Activated naive CD8-positive, alpha-beta T cell treated with anti-CD3 and anti-CD28 coated beads, Interleukin-2, amount 50 U/mL, for 24 hours (primary cell): ENCODE results near the gene LAMP1.
"Not testable (repeated sequence)": the region's sequence is repeated elsewhere in the genome, so short reads cannot be mapped to it uniquely, and the experiment has no call there.

ENCODE experiments used
- ATAC-seq: fragments of 150-1000 bp; cut with Tn5 transposase; one replicate; pipeline ENCODE4 v1.10.0; 2021
- DNase-seq: peaks from one replicate; pipeline ENCODE4 v3.0.0; 2021
- H3K27ac Mint-ChIP-seq: one replicate; pipeline ENCODE4 v1.8.0; 2021; ENCODE audit warnings: mild to moderate bottlenecking, mixed read lengths
- H3K27me3 Mint-ChIP-seq: one replicate; pipeline ENCODE4 v1.8.0; 2021; ENCODE audit warnings: mixed read lengths
- H3K36me3 Mint-ChIP-seq: one replicate; pipeline ENCODE4 v1.8.0; 2021; ENCODE audit warnings: low read depth, mixed read lengths
- H3K4me1 Mint-ChIP-seq: one replicate; pipeline ENCODE4 v1.8.0; 2021; ENCODE audit warnings: mixed read lengths
- H3K4me3 Mint-ChIP-seq: one replicate; pipeline ENCODE4 v1.8.0; 2021; ENCODE audit warnings: mild to moderate bottlenecking, moderate library complexity, mixed read lengths
- H3K9me3 Mint-ChIP-seq: one replicate; pipeline ENCODE4 v1.8.0; 2021; ENCODE audit warnings: mixed read lengths

Gene LAMP1

GRCh38 chr13:113296823-113297369 is at the start of gene LAMP1:
Gene LAMP1, plus strand, starts transcription at chr13:113297239. Its CDS starts 196 bp downstream, at chr13:113297435.
- H3K4me1 Mint-ChIP-seq = peaks cover 41% of the 10 kb centered on the region

GRCh38 chr13:113252516-113253095 is 44.4 kb upstream of the LAMP1 start:
- H3K27ac Mint-ChIP-seq = no peak overlapping the region
- H3K9me3 Mint-ChIP-seq = no peaks in the 10 kb centered on the region
- ATAC-seq (no peak), DNase-seq (no peak)
- no peaks in the 10 kb centered on the region for H3K27me3 Mint-ChIP-seq
- H3K4me3 Mint-ChIP-seq = no peak overlapping the region
- H3K4me1 Mint-ChIP-seq = no peaks in the 10 kb centered on the region
- peaks cover 60% of the 10 kb centered on the region for H3K36me3 Mint-ChIP-seq

More at GRCh38 chr13:113296823-113297369, at the start of gene LAMP1:
- H3K27me3 Mint-ChIP-seq = peaks cover 21% of the 10 kb centered on the region
- H3K9me3 Mint-ChIP-seq = peaks cover 6% of the 10 kb centered on the region
- peaks cover 11% of the 10 kb centered on the region for H3K36me3 Mint-ChIP-seq
- peak within 1 kb of the TSS; percentile 93 for H3K4me3 Mint-ChIP-seq
- ATAC-seq (peak; percentile 79), DNase-seq (peak; percentile 100)
- H3K27ac Mint-ChIP-seq = peak within 1 kb of the TSS; percentile 99

- H3K27ac Mint-ChIP-seq, ATAC-seq, H3K9me3 Mint-ChIP-seq, H3K4me3 Mint-ChIP-seq, H3K27me3 Mint-ChIP-seq, DNase-seq, H3K4me1 Mint-ChIP-seq: not testable (repeated sequence)
- H3K36me3 Mint-ChIP-seq = peaks cover 49% of the 10 kb centered on the region
Measured at GRCh38 chr13:113257908-113258307, 39.1 kb upstream of the LAMP1 start.

GRCh38 chr13:113258321-113259054 is 38.6 kb upstream of the LAMP1 start:
- no peak for ATAC-seq
- Mint-ChIP-seq H3K4me3 (no peak overlapping the region), H3K36me3 (peaks cover 52% of the 10 kb centered on the region), H3K27me3 (no peaks in the 10 kb centered on the region), H3K4me1 (no peaks in the 10 kb centered on the region), H3K27ac (no peak overlapping the region), H3K9me3 (no peaks in the 10 kb centered on the region)
- no peak for DNase-seq

GRCh38 chr13:113260996-113261395 is 36.0 kb upstream of the LAMP1 start:
- no peak overlapping the region for H3K4me3 Mint-ChIP-seq
- no peak overlapping the region for H3K27ac Mint-ChIP-seq
- peaks cover 48% of the 10 kb centered on the region for H3K36me3 Mint-ChIP-seq
- H3K27me3 Mint-ChIP-seq = no peaks in the 10 kb centered on the region
- H3K4me1 Mint-ChIP-seq = no peaks in the 10 kb centered on the region
- ATAC-seq = no peak
- no peak for DNase-seq
- no peaks in the 10 kb centered on the region for H3K9me3 Mint-ChIP-seq

GRCh38 chr13:113263016-113263415 is 34.0 kb upstream of the LAMP1 start:
- not testable (repeated sequence) for H3K4me1 Mint-ChIP-seq

GRCh38 chr13:113267642-113268405 is 29.2 kb upstream of the LAMP1 start:
- no peak for DNase-seq
- no peaks in the 10 kb centered on the region for H3K9me3 Mint-ChIP-seq
- H3K4me1 Mint-ChIP-seq = no peaks in the 10 kb centered on the region
- ATAC-seq = no peak
- H3K27ac Mint-ChIP-seq = no peak overlapping the region
- no peaks in the 10 kb centered on the region for H3K27me3 Mint-ChIP-seq
- peaks cover 9% of the 10 kb centered on the region for H3K36me3 Mint-ChIP-seq
- H3K4me3 Mint-ChIP-seq = no peak overlapping the region

More at GRCh38 chr13:113263016-113263415, 34.0 kb upstream of the LAMP1 start:
- not testable (repeated sequence) for H3K27ac Mint-ChIP-seq, DNase-seq, ATAC-seq, H3K9me3 Mint-ChIP-seq, H3K27me3 Mint-ChIP-seq, H3K4me3 Mint-ChIP-seq
- peaks cover 35% of the 10 kb centered on the region for H3K36me3 Mint-ChIP-seq

GRCh38 chr13:113272031-113272430 is 25.0 kb upstream of the LAMP1 start:
- peaks cover 8% of the 10 kb centered on the region for H3K27me3 Mint-ChIP-seq
- H3K36me3 Mint-ChIP-seq = peaks cover under 1% of the 10 kb centered on the region
- ATAC-seq (no peak), DNase-seq (no peak)
- peaks cover 7% of the 10 kb centered on the region for H3K4me1 Mint-ChIP-seq
- no peak overlapping the region for H3K4me3 Mint-ChIP-seq
- H3K9me3 Mint-ChIP-seq = no peaks in the 10 kb centered on the region
- no peak overlapping the region for H3K27ac Mint-ChIP-seq

GRCh38 chr13:113272701-113273181 is 24.3 kb upstream of the LAMP1 start:
- Mint-ChIP-seq H3K36me3 (no peaks in the 10 kb centered on the region), H3K27me3 (peaks cover 8% of the 10 kb centered on the region), H3K27ac (no peak overlapping the region), H3K4me3 (no peak overlapping the region), H3K9me3 (no peaks in the 10 kb centered on the region), H3K4me1 (peaks cover 7% of the 10 kb centered on the region)
- ATAC-seq (no peak), DNase-seq (no peak)

- H3K27me3 Mint-ChIP-seq = peaks cover 8% of the 10 kb centered on the region
- H3K9me3 Mint-ChIP-seq = no peaks in the 10 kb centered on the region
- DNase-seq (no peak), ATAC-seq (no peak)
- H3K4me1 Mint-ChIP-seq = peaks cover 7% of the 10 kb centered on the region
- no peaks in the 10 kb centered on the region for H3K36me3 Mint-ChIP-seq
- H3K27ac Mint-ChIP-seq = no peak overlapping the region
- H3K4me3 Mint-ChIP-seq = no peak overlapping the region
Measured at GRCh38 chr13:113273321-113273720, 23.7 kb upstream of the LAMP1 start.

- DNase-seq = no peak
- Mint-ChIP-seq H3K27me3 (peaks cover 13% of the 10 kb centered on the region), H3K9me3 (no peaks in the 10 kb centered on the region), H3K36me3 (no peaks in the 10 kb centered on the region), H3K27ac (no peak overlapping the region), H3K4me3 (no peak overlapping the region), H3K4me1 (peaks cover 7% of the 10 kb centered on the region)
- no peak for ATAC-seq
Measured at GRCh38 chr13:113273851-113274590, 23.0 kb upstream of the LAMP1 start.

GRCh38 chr13:113274721-113275120 is 22.3 kb upstream of the LAMP1 start:
- Mint-ChIP-seq H3K27me3 (peaks cover 13% of the 10 kb centered on the region), H3K27ac (no peak overlapping the region), H3K4me3 (no peak overlapping the region), H3K9me3 (no peaks in the 10 kb centered on the region), H3K36me3 (no peaks in the 10 kb centered on the region), H3K4me1 (peaks cover 7% of the 10 kb centered on the region)
- ATAC-seq = no peak
- no peak for DNase-seq

GRCh38 chr13:113275387-113275786 is 21.7 kb upstream of the LAMP1 start:
- H3K36me3 Mint-ChIP-seq = no peaks in the 10 kb centered on the region
- ATAC-seq = peak; percentile 84
- no peaks in the 10 kb centered on the region for H3K9me3 Mint-ChIP-seq
- no peak overlapping the region for H3K4me3 Mint-ChIP-seq
- DNase-seq = peak; percentile 29
- H3K27ac Mint-ChIP-seq = no peak overlapping the region
- H3K27me3 Mint-ChIP-seq = peaks cover 13% of the 10 kb centered on the region
- H3K4me1 Mint-ChIP-seq = peaks cover 7% of the 10 kb centered on the region

- H3K27me3 Mint-ChIP-seq = peaks cover 10% of the 10 kb centered on the region
- H3K4me1 Mint-ChIP-seq = peaks cover 3% of the 10 kb centered on the region
- DNase-seq = no peak
- no peaks in the 10 kb centered on the region for H3K9me3 Mint-ChIP-seq
- H3K36me3 Mint-ChIP-seq = no peaks in the 10 kb centered on the region
- no peak overlapping the region for H3K4me3 Mint-ChIP-seq
- no peak overlapping the region for H3K27ac Mint-ChIP-seq
- no peak for ATAC-seq
Measured at GRCh38 chr13:113280126-113280525, 16.9 kb upstream of the LAMP1 start.
